Endothelial cell of umbilical vein (primary cell): ENCODE data around the gene ZNF20. TPM values are rescaled to one million over a fixed set of nuclear protein-coding genes. Genes with fewer than 3 reads are reported as not detected.

Source experiments
- BruUV-seq: library from RNA; stranded (reverse); fragments of 400-500 nt; replicated peaks from 2 replicates; lab custom pipeline; 2021; lab: Mats Ljungman, UMichigan
- CTCF ChIA-PET: fragments of 300-600, 350-600 bp; sonication (Branson Sonifier 250); formaldehyde crosslinking; loops from one replicate; lab custom pipeline; 2021; ENCODE audit warnings: antibody characterized with exemption, inconsistent platforms; lab: Charles Lee
- POLR2A ChIA-PET: fragments of 300-600, 350-600 bp; sonication (Branson Sonifier 250); formaldehyde crosslinking; loops from one replicate; lab custom pipeline; 2021; ENCODE audit warnings: antibody characterized with exemption, inconsistent platforms; lab: Charles Lee
- DNase-seq: peaks from one replicate; pipeline ENCODE4 v3.0.0-alpha.2; 2011; ENCODE audit warnings: low read depth, low spot score
- FAIRE-seq: peaks from 2 replicates; lab custom pipeline; 2011; peaks lifted over from hg19 to GRCh38; lab: Jason Lieb, UNC
- H2AFZ ChIP-seq: 2 replicates; pipeline ENCODE4 v1.6.0; 2012; ENCODE audit warnings: low read depth, low read length, control low read depth, inconsistent platforms
- H3K27ac ChIP-seq: 2 replicates; pipeline ENCODE4 v1.5.1; 2011; ENCODE audit warnings: low read depth, mild to moderate bottlenecking, control low read depth, low read length, moderate library complexity; ENCODE audit not compliant: insufficient read depth
- H3K27me3 ChIP-seq, 2 experiments: 2 replicates each; pipeline versions ENCODE4 v1.6.0 to v1.6.1; 2011; ENCODE audit warnings: low read length in 2 of 2, mixed read lengths in 1 of 2; ENCODE audit not compliant: control insufficient read depth in 2 of 2, insufficient read depth in 2 of 2
- H3K36me3 ChIP-seq, 2 experiments: 2 replicates in 1 of 2; 3 replicates in 1 of 2; pipeline ENCODE4 v1.5.1; 2011; ENCODE audit warnings: low read length in 2 of 2, mild to moderate bottlenecking in 1 of 2, moderate library complexity in 1 of 2; ENCODE audit not compliant: control insufficient read depth in 2 of 2, insufficient read depth in 2 of 2; ENCODE audit errors: extremely low read depth in 1 of 2
- H3K4me1 ChIP-seq: 3 replicates; pipeline ENCODE4 v1.5.1; 2011; ENCODE audit warnings: mild to moderate bottlenecking, low read length; ENCODE audit not compliant: control insufficient read depth, insufficient read depth; ENCODE audit errors: extremely low read depth
- H3K4me2 ChIP-seq: 2 replicates; pipeline ENCODE4 v1.6.1; 2011; ENCODE audit warnings: low read length, control low read depth, mixed read lengths; ENCODE audit not compliant: insufficient read depth
- H3K4me3 ChIP-seq, 3 experiments: fragments of 200-600 bp in 1 of 3; sonication (generic), shearing (Covaris generic) in 1 of 3; replicated peaks in 1 of 3; 2 replicates each; pipeline ENCODE4 v1.5.1; 2011 to 2016; ENCODE audit warnings: control low read depth in 3 of 3, low read length in 3 of 3, mild to moderate bottlenecking in 2 of 3, inconsistent platforms in 1 of 3, low read depth in 1 of 3, moderate library complexity in 1 of 3; ENCODE audit not compliant: insufficient read depth in 1 of 3
- H3K79me2 ChIP-seq: 2 replicates; pipeline ENCODE4 v1.6.0; 2012; ENCODE audit warnings: low read length, inconsistent platforms; ENCODE audit not compliant: control insufficient read depth, insufficient read depth
- H3K9ac ChIP-seq: replicated peaks from 2 replicates; pipeline ENCODE3; 2011; ENCODE audit warnings: low read length, control low read depth; ENCODE audit not compliant: insufficient read depth; ENCODE audit errors: extremely low read depth
- H3K9me1 ChIP-seq: replicated peaks from 3 replicates; pipeline ENCODE4 v1.6.0; 2011; ENCODE audit warnings: mild to moderate bottlenecking, low read length; ENCODE audit not compliant: control insufficient read depth, insufficient read depth; ENCODE audit errors: extremely low read depth
- H3K9me3 ChIP-seq: replicated peaks from 2 replicates; pipeline ENCODE4 v1.5.1; 2012; ENCODE audit warnings: low read length, inconsistent platforms; ENCODE audit not compliant: control insufficient read depth, insufficient read depth
- H4K20me1 ChIP-seq: replicated peaks from 2 replicates; pipeline ENCODE3; 2011; ENCODE audit warnings: mild to moderate bottlenecking, low read length; ENCODE audit not compliant: control insufficient read depth, insufficient read depth; ENCODE audit errors: extremely low read depth
- CTCF ChIP-seq, 2 donors: IDR thresholded peaks; 1 replicate in 1 of 2; 2 replicates in 1 of 2; pipeline ENCODE4 v1.5.1; 2011; ENCODE audit warnings: low read length in 2 of 2, mild to moderate bottlenecking in 2 of 2, moderate library complexity in 2 of 2, control low read depth in 1 of 2, inconsistent platforms in 1 of 2, low read depth in 1 of 2; ENCODE audit not compliant: insufficient read depth in 1 of 2; ENCODE audit errors: extremely low read depth in 1 of 2
- FOS ChIP-seq: IDR thresholded peaks from 2 replicates; pipeline ENCODE4 v1.6.1; 2011; ENCODE audit warnings: mild to moderate bottlenecking, low read length, moderate library complexity, borderline replicate concordance; ENCODE audit not compliant: insufficient read depth
- GATA2 ChIP-seq: IDR thresholded peaks from 2 replicates; pipeline ENCODE4 v1.7.0; 2011; ENCODE audit warnings: low read depth, mild to moderate bottlenecking, moderate library complexity, mixed read lengths, low read length; ENCODE audit not compliant: insufficient read length, insufficient read depth
- JUN ChIP-seq: IDR thresholded peaks from 2 replicates; pipeline ENCODE4 v1.6.1; 2011; ENCODE audit warnings: borderline replicate concordance, low read depth; ENCODE audit not compliant: insufficient read length, insufficient read depth
- MAX ChIP-seq: IDR thresholded peaks from 2 replicates; pipeline ENCODE4 v1.6.1; 2011; ENCODE audit not compliant: insufficient read depth, insufficient read length
- MYC ChIP-seq: IDR thresholded peaks from one replicate; pipeline ENCODE4 v1.6.1; 2011; ENCODE audit warnings: mild to moderate bottlenecking, low read depth, low read length
- POLR2AphosphoS5 ChIP-seq: IDR thresholded peaks from 2 replicates; pipeline ENCODE4 v1.6.1; 2012; ENCODE audit warnings: low read depth, mild to moderate bottlenecking, control low read depth, low read length, moderate library complexity; ENCODE audit not compliant: insufficient read depth
- dilution Hi-C: fragments of 300-500 bp; cut with MboI; formaldehyde crosslinking; loops from one replicate; pipeline ENCODE4 v1.15.0; 2019; ENCODE audit warnings: low sequenced_read_pairs; ENCODE audit not compliant: extremely low pct_ligation_motif_present
- intact Hi-C: fragments of 100-400 bp; cut with micrococcal nuclease; formaldehyde crosslinking; loops from one replicate; pipeline ENCODE4 v1.10.0; 2022
- polyA plus RNA-seq, 4 experiments: library from polyadenylated mRNA; depleted of rRNA in 3 of 4; stranded (reverse) in 3 of 4; unstranded in 1 of 4; fragments of >200 nt; gene quantifications; 2 replicates each; pipeline versions ENCODE4 v1.2.1 to v1.2.3, GENCODE V29; 2011 to 2012; ENCODE audit warnings: missing spikeins in 1 of 4
- total RNA-seq: library from RNA; stranded (reverse); gene quantifications from 2 replicates; pipeline ENCODE4 v1.2.3, GENCODE V29; 2021

Gene ZNF20
- total and polyA plus RNA-seq, 2 donors (not counting 3 experiments of a cell fraction or from before 2014, with no cell fraction given): 0.35 TPM

GRCh38 chr19:12113121-12113520 is 27.0 kb downstream of the ZNF20 start:
- H3K4me1 ChIP-seq: no peaks in the 10 kb centered on the region
- TF ChIP-seq GATA2: no peak
- no peak for TF ChIP-seq FOS
- no peak for TF ChIP-seq MYC
- TF ChIP-seq CTCF (IDR thresholded peaks at IDR 0.05; ENCODE audit: extremely low read depth in 1 of 2, insufficient read depth in 1 of 2, low read depth in 1 of 2, low read length in 2 of 2): no peak
- no peak for TF ChIP-seq POLR2AphosphoS5
- no peak for TF ChIP-seq JUN
- no peak for TF ChIP-seq MAX
- no peak overlapping the region for H3K4me2 ChIP-seq
- FAIRE-seq: no peak
- POLR2A ChIA-PET: no interaction called here
- H3K4me3 ChIP-seq: no peak overlapping the region
- BruUV-seq: no TSS peak
- no peak overlapping the region for H3K27ac ChIP-seq
- intact Hi-C loops (no loop called here), dilution Hi-C loops (no loop called here)
- CTCF ChIA-PET: no interaction called here
- peaks cover 13% of the 10 kb centered on the region for H3K9me3 ChIP-seq
- H4K20me1 ChIP-seq: no peaks in the 10 kb centered on the region
- H3K9ac ChIP-seq: no peak overlapping the region
- H3K79me2 ChIP-seq: no peaks in the 10 kb centered on the region
- no peaks in the 10 kb centered on the region for H3K9me1 ChIP-seq
- H3K36me3 ChIP-seq: no peaks in the 10 kb centered on the region
- DNase-seq: no peak
- no peak overlapping the region for H2AFZ ChIP-seq
- no peaks in the 10 kb centered on the region for H3K27me3 ChIP-seq
